Bronchial epithelial cell (primary cell): ENCODE results near the gene PELI2. TPM values are rescaled to one million over a fixed set of nuclear protein-coding genes. Genes with fewer than 3 reads are reported as not detected.

Source experiments
- DNase-seq: peaks from one replicate; pipeline ENCODE4 v3.0.0-alpha.2; 2010; ENCODE audit warnings: low read depth
- FAIRE-seq: peaks from 2 replicates; lab custom pipeline; 2011; peaks lifted over from hg19 to GRCh38; lab: Jason Lieb, UNC
- H3K27me3 ChIP-seq: 2 replicates; pipeline ENCODE4 v1.5.1; 2011; ENCODE audit warnings: low read length; ENCODE audit not compliant: control insufficient read depth, insufficient read depth
- H3K36me3 ChIP-seq: 2 replicates; pipeline ENCODE4 v1.5.1; 2011; ENCODE audit warnings: low read length; ENCODE audit not compliant: control insufficient read depth, insufficient read depth
- H3K4me3 ChIP-seq: 2 replicates; pipeline ENCODE4 v1.5.1; 2011; ENCODE audit warnings: mild to moderate bottlenecking, low read depth, low read length, control low read depth
- total RNA-seq: library from RNA; depleted of rRNA; stranded (reverse); fragments of >200 nt; gene quantifications from 2 replicates; pipeline ENCODE4 v1.2.1, GENCODE V29; 2014
- TF ChIP-seq, protein P1 (sequence below): IDR thresholded peaks from 2 replicates; pipeline ENCODE4 v1.5.1; 2011; ENCODE audit warnings: mild to moderate bottlenecking, moderate library complexity, low read length, control low read depth, inconsistent platforms; ENCODE audit not compliant: insufficient read depth, severe bottlenecking

PELI2 gene
- total RNA-seq, 1 donor from 2014 or later = 2.1 TPM

DNA sequence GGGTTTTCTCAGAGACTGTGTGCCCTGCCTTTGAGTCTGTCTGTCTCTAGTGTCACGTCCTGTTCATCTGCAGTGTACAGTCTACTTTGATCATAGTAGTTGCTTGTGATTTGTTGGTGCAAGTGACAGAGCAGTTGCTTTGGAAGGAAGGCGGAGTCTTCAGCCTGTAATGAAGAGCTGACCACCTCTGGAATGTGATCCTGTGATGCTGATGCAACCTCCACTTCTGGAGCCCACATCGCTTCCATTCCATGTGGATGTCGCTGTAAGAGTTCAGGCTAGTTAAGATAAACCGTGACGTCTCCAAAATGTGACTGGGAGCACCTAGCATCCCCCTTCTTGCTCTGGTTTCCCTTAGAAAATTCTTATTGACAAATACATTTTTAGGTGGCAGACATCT is 51.8 kb downstream of the PELI2 start:
- Histone ChIP-seq H3K27me3 (no peaks in the 10 kb centered on the region), H3K4me3 (no peak overlapping the region), H3K36me3 (no peaks in the 10 kb centered on the region)
- no peak for DNase-seq
- no peak for FAIRE-seq
- TF ChIP-seq, protein P1, sequence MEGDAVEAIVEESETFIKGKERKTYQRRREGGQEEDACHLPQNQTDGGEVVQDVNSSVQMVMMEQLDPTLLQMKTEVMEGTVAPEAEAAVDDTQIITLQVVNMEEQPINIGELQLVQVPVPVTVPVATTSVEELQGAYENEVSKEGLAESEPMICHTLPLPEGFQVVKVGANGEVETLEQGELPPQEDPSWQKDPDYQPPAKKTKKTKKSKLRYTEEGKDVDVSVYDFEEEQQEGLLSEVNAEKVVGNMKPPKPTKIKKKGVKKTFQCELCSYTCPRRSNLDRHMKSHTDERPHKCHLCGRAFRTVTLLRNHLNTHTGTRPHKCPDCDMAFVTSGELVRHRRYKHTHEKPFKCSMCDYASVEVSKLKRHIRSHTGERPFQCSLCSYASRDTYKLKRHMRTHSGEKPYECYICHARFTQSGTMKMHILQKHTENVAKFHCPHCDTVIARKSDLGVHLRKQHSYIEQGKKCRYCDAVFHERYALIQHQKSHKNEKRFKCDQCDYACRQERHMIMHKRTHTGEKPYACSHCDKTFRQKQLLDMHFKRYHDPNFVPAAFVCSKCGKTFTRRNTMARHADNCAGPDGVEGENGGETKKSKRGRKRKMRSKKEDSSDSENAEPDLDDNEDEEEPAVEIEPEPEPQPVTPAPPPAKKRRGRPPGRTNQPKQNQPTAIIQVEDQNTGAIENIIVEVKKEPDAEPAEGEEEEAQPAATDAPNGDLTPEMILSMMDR = no peak

DNA sequence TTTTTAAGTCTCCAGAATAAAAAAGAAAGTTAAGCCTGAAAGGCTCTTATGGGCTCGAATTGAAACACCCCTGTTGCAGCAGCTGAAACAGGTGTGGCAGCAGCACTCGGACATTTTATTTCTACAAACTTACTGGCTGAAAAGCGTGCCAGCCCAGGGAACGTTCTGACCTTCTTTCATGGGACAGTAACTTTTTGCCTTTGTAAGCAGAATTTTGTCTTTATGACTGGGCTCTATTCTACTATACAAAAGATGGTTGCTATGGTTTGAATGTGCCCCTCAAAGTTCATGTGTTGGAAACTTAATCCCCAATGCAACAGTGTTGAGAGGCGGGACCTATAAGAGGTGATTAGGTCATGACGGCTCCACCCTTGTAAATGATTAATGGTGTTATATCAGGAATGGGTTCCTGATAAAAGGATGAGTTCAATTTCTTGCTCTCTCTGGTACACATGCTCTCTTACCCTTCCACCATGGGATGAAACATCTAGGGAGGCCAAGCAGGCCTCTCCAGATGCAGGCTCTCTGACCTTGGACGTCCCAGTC is 52.7 kb downstream of the PELI2 start:
- no peak for FAIRE-seq
- no peaks in the 10 kb centered on the region for H3K27me3 ChIP-seq
- TF ChIP-seq, protein P1 = no peak

DNA sequence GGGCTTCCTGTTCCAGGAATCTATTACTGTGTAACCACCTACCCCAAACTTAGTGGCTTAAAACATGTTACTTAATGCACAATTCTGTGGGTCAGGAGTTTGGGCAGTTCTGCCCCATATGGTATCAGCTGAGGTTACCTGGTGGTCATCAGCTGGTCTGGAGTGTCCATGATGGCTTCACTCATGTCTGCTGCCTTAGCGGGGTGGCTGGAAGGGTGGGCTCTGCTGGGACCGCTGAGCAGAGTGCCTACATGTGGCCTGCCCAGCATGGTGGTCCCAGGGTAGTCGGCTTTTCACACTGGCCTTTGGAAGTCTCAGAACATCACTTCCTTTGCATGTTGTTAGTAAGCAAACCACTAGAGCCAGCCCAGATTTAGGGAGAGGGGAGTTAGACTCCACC is 53.9 kb downstream of the PELI2 start:
- no peak overlapping the region for H3K4me3 ChIP-seq
- TF ChIP-seq, protein P1 = no peak
- H3K36me3 ChIP-seq = no peaks in the 10 kb centered on the region
- no peaks in the 10 kb centered on the region for H3K27me3 ChIP-seq
- no peak for DNase-seq
- FAIRE-seq = no peak

More for the DNA sequence above, 52.7 kb downstream of the PELI2 start:
- no peak for DNase-seq
- Histone ChIP-seq H3K36me3 (no peaks in the 10 kb centered on the region), H3K4me3 (no peak overlapping the region)

DNA sequence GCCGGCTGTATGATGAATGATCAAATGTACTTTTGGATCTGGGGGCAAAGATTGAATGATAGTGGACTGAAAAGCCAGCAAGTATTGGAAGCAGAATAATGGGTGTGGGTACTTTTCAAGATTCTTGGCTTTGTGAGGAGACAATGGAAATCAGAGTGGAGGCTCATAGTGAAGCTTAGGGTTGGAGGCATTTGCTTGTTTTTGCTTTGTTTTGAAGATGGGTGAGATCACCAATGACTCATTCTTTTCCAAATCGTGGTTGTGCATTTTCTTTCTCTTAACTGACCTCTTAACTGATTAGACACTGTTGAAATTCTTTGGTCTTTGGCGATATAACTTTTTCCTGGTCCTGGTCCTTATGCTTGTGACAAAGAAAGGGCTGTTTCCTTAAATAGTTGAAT is 54.4 kb downstream of the PELI2 start:
- TF ChIP-seq, protein P1 = no peak
- Histone ChIP-seq H3K4me3 (no peak overlapping the region), H3K36me3 (no peaks in the 10 kb centered on the region), H3K27me3 (no peaks in the 10 kb centered on the region)
- no peak for FAIRE-seq
- DNase-seq = peak; percentile 74

DNA sequence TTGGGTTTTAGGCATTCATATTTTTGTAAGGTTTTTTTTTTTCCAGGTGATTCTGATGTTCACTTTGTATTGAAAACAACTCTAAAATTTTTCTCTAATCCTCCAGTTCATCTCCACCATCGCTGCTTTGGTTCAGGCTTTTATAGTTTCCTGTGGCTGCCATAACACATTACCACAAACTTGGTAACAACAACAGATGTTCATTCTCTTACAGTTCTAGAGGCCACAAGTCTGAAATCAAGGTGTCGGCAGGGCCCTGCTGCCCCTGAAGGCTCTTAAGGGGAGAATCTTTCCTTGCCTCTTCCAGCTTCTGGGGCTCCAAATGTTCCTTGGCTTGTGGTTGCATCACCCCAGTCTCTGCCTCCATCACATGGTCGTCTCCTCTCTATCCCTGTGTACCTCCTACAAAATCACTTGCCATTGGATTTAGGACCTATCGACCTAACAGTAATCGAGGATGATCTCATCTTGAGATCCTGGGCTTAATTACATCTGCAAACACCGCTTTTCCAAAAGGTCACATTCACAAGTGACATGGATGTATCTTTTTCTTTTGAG is 55.2 kb downstream of the PELI2 start:
- no peak for FAIRE-seq
- no peak overlapping the region for H3K4me3 ChIP-seq
- no peak for DNase-seq
- no peaks in the 10 kb centered on the region for H3K36me3 ChIP-seq
- TF ChIP-seq, protein P1 = no peak
- no peaks in the 10 kb centered on the region for H3K27me3 ChIP-seq

DNA sequence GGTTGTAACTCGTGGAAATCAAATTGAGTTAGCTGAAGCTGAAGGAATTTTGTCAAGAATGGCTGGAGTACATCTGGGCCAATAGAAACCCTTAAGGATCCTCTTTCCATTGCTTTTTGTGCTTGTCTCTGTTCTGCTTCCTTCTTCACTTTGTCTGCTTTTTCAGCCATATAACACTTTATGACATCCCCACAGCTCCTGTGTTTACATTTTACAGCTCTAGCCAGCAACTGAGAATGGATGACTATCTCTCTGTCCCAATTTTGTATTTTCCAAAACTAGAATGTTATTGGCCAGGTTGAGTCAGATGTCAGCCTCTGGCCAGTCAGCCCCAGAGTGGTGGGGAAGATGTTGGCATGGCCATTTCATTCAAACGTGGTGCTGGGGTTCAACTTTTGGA is 57.6 kb downstream of the PELI2 start:
- Histone ChIP-seq H3K4me3 (no peak overlapping the region), H3K27me3 (no peaks in the 10 kb centered on the region), H3K36me3 (no peaks in the 10 kb centered on the region)
- no peak for DNase-seq
- TF ChIP-seq, protein P1 = no peak
- no peak for FAIRE-seq
